ENCODE data around the gene ELAVL2.

ELAVL2 gene

DNA sequence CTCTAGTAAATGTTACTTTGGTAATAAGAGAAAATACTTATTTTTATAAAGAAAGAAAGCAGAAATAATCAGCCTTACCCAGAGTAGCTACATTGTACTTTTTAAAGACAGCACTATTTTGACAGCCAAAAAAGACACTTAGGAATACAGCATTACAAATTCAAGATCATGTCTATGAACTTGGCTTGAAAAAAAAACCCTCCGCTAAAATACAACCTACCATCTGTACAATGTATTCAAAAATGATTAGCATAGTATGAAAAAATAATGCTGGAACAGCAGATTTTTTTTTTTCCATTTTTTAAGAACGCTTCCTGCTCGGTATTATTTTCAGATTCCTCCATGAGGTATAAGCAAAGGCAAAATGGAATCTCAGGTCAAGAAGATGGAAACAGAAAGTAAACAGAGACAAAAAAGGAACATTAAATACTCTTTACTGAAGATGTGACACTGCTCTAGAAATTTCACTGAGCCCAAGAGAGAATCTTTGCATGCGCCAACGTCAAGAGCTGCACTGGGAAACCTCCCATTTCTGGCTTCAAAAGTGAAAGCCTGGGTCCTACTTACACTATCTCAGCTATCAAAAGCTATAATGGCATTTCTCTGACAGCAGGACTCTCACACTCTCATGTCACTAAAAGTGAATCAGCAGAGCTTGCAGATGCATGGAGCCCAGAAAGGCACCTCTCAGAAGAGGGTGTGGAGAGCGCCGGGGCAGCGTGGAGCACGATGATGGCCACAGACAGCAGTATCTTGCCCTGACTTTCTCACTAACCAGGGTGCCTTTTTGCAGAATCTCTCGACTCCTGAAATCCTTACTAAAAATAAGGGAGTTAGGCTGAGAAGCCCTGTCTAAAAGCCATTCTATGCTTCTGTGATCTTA is 167.4 kb downstream of the ELAVL2 start:
- DNase-seq, result no peak

GRCh38 chr9:23651051-23651450 is 175.0 kb downstream of the ELAVL2 start:
- no peak for DNase-seq

DNA sequence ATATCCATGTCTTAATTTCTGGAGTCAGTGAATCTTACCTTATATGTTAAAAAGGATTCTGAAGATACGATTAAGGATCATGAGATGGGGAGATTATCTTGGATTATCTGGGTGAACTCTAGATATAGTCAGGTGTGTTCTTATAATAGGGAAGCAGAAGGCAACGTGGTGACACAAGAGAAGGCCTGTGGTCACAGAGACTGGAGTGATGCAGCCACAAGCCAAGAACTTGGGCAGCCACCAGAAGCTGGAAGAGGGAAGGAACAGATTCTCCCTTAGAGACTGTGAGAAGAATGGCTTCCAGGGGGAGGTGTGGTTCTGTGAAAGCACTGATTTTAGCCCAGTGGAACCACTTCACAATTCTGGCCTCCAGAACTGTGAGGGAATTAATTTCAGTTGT is 177.4 kb downstream of the ELAVL2 start:
- DNase-seq, result no peak

- no peak for DNase-seq
Measured at GRCh38 chr9:23644896-23645295, 181.1 kb downstream of the ELAVL2 start.

- no peak for DNase-seq
Measured at GRCh38 chr9:23644326-23644725, 181.7 kb downstream of the ELAVL2 start.

- no peak for DNase-seq
Measured at GRCh38 chr9:23643656-23644258, 182.3 kb downstream of the ELAVL2 start.

All from CD4-positive, alpha-beta T cell treated with Interleukin-10 for 1 hour (primary cell).